HG03159 (cell line): ENCODE measurements around the gene STKLD1.
"Not testable (repeated sequence)": the region's sequence is repeated elsewhere in the genome, so short reads cannot be mapped to it uniquely, and the experiment has no call there.

Experiments used
- ATAC-seq: cut with Tn5 transposase; IDR thresholded peaks from one replicate; pipeline ENCODE4 v1.9.1; 2021; ENCODE audit warnings: mild to moderate bottlenecking, moderate library complexity; ENCODE audit not compliant: unreplicated experiment

Gene STKLD1

DNA sequence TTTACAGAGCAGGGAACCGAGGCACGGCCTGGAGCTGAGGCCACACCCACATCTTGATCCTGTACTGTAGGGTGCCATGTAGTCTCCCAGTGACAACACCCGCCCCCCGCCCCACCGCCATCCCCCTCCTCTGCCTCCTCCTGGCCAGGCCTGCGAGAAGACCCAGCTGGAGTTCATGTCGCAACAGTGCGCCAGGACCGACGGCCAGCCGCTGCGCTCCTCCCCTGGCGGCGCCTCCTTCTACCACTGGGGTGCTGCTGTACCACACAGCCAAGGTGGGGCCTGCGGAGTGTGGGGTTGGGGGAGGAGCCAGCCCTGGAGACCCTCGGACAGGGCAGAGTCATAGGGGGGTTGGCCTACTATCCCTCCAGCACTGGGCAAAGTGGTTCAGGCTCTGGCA lies 60.5 kb downstream of the STKLD1 start:
- ATAC-seq: no peak

DNA sequence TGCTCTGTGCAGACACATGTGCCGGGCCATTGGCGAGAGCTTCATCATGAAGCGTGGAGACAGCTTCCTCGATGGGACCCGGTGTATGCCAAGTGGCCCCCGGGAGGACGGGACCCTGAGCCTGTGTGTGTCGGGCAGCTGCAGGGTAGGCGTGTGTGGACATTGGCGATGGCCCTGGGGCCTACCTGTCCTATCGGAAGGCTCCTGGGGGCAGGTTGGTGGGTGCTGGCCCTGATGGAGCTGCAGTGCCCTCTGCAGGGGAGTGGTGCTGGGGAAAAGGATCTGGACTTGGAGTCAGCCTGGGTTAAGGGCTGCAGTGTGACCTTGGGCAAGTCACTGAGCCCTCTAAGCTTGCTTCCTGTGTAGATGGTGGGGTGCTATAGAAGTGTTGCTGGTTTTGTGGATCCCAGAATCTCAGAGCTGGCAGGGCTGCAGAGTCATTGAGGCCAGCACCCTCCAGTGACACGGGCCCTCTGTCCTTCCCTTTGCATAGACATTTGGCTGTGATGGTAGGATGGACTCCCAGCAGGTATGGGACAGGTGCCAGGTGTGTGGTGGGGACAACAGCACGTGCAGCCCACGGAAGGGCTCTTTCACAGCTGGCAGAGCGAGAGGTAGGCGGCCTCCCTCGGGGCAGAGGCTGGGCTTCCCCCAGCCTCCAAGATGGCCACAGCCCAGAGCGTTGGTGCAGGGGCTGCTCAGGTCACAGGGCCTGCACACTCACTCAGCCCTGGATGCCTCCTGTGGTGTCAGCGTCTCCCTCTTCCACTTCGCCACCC lies 61.8 kb downstream of the STKLD1 start:
- ATAC-seq: no peak

DNA sequence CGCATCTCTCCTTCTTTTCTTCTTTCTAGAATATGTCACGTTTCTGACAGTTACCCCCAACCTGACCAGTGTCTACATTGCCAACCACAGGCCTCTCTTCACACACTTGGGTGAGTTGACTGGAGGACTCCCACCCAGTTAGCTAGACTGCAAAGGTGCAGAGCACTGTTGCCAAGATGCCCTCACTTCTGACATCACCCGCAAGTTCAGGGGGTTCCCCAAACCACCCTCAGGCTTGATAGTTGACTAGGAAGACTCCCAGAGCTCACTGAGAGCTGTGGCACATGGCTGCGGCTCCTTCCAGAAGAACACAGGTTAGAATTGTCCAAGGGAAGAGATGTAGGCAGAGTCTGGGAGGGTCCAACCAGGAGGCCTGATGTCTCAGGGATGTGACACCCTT lies 63.2 kb downstream of the STKLD1 start:
- ATAC-seq: no peak

DNA sequence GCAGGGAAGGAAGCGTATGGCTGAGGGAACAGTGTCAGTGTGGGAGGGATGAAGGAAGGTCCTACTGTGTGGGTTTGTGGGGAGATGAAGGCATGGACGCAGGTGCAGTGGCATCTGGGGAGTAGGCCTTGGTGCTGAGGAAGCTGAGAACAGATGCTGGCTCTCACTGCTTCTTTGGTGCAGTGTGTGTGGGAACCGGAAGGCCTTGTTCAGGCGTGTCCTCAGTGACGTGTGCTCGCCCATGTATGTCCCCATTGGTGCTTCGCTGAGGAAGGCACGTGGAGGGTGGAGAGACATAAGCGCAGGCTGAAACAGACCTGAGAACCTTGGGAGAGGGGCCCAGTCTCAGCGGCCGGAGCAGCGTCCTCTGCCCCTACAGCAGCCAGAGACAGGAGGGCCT lies 64.7 kb downstream of the STKLD1 start:
- no peak for ATAC-seq

GRCh38 chr9:133441571-133441970 lies 65.4 kb downstream of the STKLD1 start:
- no peak for ATAC-seq

DNA sequence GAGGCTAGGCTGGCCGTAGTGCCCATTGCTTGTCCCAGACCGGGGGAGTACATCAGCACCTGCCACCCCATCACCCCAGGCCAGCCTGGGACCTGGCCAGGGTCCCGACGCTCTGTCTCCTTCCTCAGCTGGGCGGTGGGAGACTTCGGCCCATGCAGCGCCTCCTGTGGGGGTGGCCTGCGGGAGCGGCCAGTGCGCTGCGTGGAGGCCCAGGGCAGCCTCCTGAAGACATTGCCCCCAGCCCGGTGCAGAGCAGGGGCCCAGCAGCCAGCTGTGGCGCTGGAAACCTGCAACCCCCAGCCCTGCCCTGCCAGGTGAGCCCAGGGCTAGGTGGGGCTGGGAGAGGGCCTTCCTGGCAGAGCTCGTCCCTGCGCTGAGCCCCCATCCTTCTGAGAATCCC lies 67.1 kb downstream of the STKLD1 start:
- ATAC-seq: no peak

DNA sequence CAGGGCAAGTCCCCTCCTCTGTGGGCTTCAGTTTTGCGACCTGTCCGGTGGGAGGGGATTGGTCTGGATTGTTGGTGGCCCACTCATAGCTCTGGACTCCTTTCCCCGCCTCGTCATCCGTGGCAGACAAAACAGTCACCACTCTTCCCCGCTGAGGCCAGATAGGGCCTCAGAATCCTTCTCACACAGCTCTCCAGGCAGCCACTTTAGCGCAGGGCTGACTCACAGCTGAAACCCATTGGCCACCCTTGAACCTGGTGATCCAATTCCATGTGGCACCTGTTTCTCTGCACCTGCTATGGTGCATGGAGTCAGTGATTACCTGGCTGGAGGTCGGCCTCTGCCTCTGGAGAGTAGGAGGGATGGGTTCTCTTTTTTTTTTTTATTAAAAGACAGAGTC lies 67.8 kb downstream of the STKLD1 start:
- ATAC-seq: no peak

DNA sequence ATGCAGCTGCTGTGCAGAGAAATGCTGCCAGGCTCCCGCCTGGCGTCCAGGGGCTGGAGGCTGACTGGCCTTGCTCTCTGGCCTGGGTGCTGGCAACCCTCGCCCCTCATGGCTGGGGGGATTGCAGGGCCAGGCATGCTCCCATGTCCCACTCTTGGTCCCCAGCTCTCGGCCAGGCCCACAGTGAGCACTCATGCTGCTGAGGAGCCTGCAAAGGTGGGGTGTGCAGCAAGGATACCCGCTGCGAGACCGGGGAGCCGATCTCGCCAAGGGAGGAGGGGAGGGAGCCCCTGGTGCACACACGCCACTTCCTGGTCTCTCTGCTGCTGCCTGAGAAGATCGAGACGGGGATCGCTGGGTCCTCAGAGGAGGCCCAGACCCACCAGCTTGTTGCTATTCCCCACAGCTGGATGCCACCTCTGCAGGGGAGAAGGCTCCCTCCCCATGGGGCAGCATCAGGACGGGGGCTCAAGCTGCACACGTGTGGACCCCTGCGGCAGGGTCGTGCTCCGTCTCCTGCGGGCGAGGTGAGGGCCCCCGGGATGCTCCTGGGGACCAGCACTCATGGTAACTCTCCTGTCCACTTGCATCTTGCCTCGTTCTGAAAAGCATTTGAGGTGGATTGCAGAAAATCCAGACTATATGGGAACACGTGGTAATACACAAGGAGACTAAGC lies 69.3 kb downstream of the STKLD1 start:
- no peak for ATAC-seq

GRCh38 chr9:133448487-133448972 lies 72.4 kb downstream of the STKLD1 start:
- no peak for ATAC-seq

GRCh38 chr9:133449760-133450159 lies 73.6 kb downstream of the STKLD1 start:
- no peak for ATAC-seq

DNA sequence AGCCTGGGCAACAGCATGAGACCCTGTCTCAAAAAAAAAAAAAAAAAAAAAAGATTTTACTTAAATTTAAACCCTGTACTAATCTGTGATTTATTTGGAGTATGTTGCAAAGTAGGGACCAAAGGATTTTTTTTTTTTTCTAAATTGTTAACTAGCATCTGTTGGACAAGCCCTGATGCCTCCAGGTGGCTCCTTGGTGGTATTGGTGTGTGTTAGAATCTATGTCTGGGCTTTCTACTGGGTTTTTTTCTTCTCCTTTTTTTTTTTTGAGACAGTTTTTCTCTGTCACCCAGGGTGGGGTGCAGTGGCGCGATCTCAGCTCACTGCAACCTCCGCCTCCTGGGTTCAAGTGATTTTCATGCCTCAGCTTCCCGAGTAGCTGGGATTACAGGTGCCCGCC lies 75.7 kb downstream of the STKLD1 start:
- not testable (repeated sequence) for ATAC-seq

GRCh38 chr9:133452562-133452961 lies 76.4 kb downstream of the STKLD1 start:
- ATAC-seq: no peak

GRCh38 chr9:133453651-133454050 lies 77.5 kb downstream of the STKLD1 start:
- no peak for ATAC-seq

- no peak for ATAC-seq
Measured at GRCh38 chr9:133454325-133454724, 78.2 kb downstream of the STKLD1 start.

DNA sequence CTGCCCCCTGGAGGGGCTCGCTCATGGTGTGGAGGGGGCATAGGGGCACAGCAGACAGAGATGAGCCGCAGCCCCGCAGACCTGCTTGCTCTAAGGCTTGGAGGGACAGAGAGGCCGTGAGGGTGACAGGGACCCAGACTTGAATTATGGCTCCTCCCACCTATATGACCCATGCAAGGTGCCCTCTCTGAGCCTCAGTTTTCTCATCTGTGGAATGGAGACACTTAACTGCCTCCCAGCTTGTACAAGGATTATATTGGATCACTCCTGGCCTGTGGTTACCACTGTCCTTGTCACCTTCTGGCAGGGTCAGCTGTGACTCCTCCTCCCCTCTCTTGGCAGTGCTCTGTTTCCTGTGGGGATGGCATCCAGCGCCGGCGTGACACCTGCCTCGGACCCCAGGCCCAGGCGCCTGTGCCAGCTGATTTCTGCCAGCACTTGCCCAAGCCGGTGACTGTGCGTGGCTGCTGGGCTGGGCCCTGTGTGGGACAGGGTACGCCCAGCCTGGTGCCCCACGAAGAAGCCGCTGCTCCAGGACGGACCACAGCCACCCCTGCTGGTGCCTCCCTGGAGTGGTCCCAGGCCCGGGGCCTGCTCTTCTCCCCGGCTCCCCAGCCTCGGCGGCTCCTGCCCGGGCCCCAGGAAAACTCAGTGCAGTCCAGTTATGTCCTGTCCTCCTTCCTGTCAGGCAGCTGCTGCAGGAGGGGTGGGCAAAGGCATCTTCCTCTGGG lies 78.9 kb downstream of the STKLD1 start:
- ATAC-seq: no peak
